Stimulated activated CD8-positive, alpha-beta memory T cell treated with anti-CD3 and anti-CD28 coated beads, Interleukin-7, amount 100 ng/mL, for 48 hours (primary cell): ENCODE data around the gene TRIM10.
"Not testable (repeated sequence)": the region's sequence is repeated elsewhere in the genome, so short reads cannot be mapped to it uniquely, and the experiment has no call there.

Experiments
- DNase-seq, 2 donors: peaks; one replicate each; pipeline ENCODE4 v3.0.0-alpha.2; 2020; ENCODE audit warnings: low read depth in 1 of 2; ENCODE audit errors: extremely low read depth in 1 of 2

The TRIM10 gene

DNA sequence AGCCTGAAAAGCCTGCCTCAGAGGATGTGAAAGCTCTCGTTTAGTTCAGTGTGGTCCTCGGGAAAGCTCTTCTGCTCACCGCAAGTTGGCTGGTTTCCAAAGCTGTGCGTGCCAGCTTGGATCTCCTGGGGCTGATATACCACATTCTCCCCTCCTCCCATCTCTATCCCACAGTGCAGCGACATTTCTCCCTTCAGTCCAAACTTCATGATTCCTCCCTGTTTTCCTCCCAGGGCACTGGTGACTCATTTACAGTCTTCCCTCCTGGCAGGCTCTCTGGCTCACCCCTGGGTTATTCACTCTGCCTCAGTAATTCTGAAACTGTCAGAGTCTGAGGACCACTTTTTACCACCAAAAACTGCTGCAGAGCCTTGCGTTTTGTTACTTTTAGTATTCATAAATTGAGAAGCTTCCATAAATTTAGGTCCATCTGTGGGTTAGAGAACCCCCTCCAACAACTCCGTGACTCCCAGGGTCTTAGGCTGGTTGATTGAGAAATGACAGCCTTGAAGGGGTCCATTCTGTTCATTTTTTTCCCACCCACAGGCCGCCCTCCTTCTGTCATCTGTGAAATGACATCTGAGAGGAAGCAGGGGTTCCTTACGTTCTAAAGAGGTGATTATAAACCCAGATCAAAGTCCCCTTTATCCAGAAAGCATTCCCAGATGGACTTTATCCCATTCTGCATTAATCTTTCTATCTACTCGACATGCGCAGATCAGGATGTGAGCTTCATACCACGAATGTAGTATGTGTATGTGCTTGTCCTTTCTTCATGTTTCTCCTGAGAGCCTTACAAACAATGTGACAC is 6.1 kb downstream of the TRIM10 start:
- no peak for DNase-seq

GRCh38 chr6:30154061-30154460 is 7.0 kb downstream of the TRIM10 start:
- no peak for DNase-seq

GRCh38 chr6:30152910-30153610 is 8.0 kb downstream of the TRIM10 start:
- DNase-seq: no peak

GRCh38 chr6:30152016-30152673 is 8.9 kb downstream of the TRIM10 start:
- DNase-seq: no peak

DNA sequence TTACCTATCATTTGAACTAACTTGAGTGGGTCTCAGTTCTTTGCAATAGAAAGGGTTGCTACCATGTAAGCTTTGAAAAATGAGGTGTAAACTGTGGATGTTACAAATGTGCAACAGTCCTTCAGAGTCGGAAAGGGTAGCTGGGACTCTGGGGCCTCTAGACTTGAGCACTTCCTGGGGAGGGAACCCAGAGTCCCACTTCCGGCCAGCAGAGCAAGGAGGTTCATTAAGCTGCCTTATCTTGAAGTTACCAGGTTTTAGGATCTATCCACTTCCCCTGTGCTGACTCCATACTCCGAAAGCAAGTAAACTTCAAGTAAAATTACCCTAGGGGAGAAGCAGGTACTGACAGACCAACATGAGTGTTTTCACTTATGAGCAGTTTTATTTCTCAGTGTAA is 9.4 kb downstream of the TRIM10 start:
- no peak for DNase-seq

DNA sequence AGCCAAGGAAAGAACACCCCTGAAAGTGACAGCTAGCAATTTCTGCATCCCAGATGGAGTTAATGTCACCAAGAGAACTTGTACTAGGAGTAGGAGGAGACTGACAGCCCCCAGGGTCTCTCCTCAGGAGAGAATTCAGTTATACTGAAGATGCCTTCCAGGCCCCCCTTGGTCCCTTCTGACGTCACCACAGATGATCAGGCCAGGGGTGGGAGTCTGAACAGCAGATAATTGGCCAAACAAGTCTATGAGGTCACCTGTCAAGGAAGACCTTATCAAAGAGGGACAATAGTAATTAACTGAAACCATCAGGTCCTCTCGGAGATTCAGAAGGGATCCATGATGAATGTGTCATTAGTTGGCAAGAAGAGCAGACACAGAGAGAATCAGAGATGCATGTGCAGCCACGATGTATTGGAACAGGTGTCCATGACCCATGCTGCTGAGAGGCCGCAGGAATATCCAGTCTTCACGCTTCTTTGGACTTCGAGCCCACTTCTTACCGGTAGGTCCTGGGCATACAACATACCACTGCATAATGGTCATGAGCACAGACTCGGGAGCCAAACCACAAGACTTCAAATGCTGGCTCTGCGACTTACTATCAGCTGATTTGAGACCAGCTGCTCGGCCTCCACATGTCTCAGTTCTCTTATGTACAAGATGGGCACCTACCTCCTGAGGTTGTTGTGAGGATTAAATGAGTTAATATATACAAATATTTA is 10.2 kb downstream of the TRIM10 start:
- DNase-seq: no peak

DNA sequence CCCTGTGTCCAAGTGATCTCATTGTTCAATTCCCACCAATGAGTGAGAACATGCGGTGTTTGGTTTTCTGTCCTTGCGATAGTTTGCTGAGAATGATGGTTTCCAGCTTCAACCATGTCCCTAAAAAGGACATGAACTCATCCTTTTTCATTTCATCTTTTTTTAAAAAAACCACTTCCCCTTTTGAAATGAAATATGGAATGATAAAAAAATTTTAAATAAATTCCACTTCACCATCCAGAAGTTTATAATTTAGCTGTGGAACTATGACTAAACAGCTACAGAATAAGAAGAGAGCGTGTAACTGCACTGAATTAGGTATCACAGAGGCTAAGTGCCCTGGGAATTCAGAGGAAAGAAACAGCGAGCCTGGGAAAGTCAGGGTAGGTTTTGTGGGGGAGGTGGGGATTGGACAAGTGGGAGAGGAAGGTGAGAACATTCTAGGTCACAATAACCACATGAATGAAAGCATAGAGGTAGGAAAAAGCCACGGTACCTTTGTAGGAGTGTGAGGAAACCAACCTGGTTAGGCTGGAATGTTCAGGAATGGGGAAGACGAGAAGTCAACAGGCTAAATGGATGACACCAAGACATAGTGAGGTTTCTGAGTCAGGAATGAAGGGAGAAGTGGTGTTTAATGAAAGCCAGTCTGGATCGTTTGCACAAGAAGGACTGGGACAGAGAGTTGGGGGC is 11.0 kb downstream of the TRIM10 start:
- DNase-seq: no peak

DNA sequence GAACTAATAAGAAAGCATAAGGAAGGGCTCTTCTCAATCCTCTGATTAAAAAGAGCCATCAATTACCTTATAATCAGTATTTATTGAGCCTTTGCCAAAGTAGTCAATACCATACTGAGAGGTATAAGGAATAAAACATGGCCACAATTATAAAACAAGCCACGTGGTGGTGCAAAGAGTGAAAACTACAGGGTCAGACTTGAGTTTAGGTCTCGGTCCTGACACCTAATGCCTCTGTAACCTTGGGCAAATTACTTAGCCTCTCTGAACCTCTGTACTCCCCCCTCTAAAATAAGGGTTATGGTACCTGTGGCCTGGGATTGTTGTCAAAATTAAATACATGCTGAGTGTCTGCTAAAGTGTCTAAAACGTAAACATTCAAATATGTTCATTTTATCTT is 11.8 kb downstream of the TRIM10 start:
- DNase-seq: no peak

DNA sequence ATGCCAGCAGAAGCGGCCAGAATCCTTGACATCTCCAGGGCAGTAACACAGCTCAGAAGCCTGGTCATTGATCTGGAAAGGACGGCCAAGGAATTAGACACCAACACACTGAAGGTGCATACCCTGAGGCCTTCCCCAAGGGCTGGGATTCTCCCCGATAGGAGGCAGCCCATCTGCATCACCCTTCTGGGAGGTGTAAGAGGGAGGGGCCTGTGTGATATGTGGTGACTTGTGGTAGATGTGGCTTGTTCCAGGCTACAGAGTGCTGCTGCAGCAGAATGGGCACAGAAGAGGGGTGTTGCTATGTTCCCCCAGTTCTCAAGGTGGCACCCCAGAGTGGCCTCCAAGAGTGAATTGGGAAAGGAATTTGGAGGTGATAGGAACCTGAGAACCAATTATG is 13.9 kb downstream of the TRIM10 start:
- DNase-seq: no peak

GRCh38 chr6:30145818-30146217 is 15.2 kb downstream of the TRIM10 start:
- no peak for DNase-seq

- no peak for DNase-seq
Measured at GRCh38 chr6:30144811-30145210, 16.2 kb downstream of the TRIM10 start.

- no peak for DNase-seq
Measured at GRCh38 chr6:30143780-30144179, 17.2 kb downstream of the TRIM10 start.

DNA sequence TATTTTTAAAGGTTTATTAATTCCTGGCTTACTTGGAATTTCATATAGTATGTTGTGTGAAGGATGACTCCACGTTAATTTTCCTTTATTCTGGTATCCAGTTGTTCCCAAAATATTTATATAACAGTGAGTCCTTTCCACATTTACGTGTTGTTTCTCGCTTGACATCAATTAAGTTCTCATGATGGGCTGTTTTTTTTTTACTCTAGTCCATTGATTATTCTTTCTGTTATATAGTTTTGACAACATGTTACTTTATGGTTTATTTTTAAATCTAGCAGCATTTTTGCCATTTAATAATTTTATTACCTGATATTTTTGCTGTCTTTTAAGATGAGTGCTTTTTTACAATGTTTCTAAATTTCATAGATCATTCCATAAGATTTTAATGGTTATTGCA is 18.3 kb downstream of the TRIM10 start:
- no peak for DNase-seq

DNA sequence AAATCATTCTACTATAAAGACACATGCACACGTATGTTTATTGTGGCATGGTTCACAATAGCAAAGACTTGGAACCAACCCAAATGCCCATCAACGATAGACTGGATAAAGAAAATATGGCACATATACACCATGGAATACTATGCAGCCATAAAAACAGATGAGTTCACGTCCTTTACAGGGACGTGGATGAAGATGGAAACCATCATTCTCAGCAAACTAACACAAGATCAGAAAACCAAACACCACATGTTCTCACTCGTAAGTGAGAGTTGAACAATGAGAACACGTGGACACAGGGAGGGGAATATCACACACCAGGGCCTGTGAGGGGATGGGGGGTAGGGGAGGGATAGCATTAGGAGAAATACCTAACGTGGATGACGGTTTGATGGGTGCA is 20.8 kb downstream of the TRIM10 start:
- not testable (repeated sequence) for DNase-seq

GRCh38 chr6:30136570-30137286 is 24.3 kb downstream of the TRIM10 start:
- DNase-seq: no peak

DNA sequence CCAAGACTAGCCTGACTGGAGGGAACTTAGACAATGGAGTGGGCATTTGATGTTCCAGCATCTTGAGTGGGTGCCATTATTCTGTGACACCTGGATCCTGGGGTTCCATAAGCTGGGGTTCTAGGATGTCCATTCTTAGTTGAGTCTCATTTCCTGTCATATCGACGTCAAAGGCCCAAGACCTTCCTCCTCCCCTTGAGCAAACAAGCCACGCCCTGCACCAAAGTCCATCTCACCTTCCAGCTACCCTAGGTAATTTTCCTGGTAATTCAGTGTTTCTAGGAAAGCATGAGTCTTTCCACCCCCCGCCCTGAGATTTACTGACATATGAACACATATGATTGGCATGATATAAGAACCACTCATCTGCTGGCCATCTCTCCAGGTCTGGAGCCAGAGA is 25.3 kb downstream of the TRIM10 start, which contains the start of gene TRIM40:
Gene TRIM40 (plus strand): TSS at position 384 of the 400 bp plus-strand sequence. CDS start 897 bp downstream, outside the sequence.
- no peak for DNase-seq

GRCh38 chr6:30135147-30135546 is 25.9 kb downstream of the TRIM10 start:
- DNase-seq: no peak

GRCh38 chr6:30131947-30132497 is 29.0 kb downstream of the TRIM10 start:
- no peak for DNase-seq
